Calu3 (cell line): ENCODE data around the gene CBS. TPM values are rescaled to one million over a fixed set of nuclear protein-coding genes. Genes with fewer than 3 reads are reported as not detected.
"Not testable (repeated sequence)": the region's sequence is repeated elsewhere in the genome, so short reads cannot be mapped to it uniquely, and the experiment has no call there.

Experiments
- BruUV-seq: library from RNA; stranded (reverse); fragments of 400-500 nt; replicated peaks from 2 replicates; lab custom pipeline; 2021; lab: Mats Ljungman, UMichigan
- CTCF ChIA-PET: fragments of 300-600 bp; sonication (Branson Sonifier 250); formaldehyde crosslinking; loops from one replicate; lab custom pipeline; 2022; ENCODE audit warnings: antibody characterized with exemption; lab: Charles Lee
- DNase-seq: peaks from one replicate; pipeline ENCODE4 v3.0.0; 2022
- H3K27ac Mint-ChIP-seq: one replicate; pipeline ENCODE4 v1.8.0; 2022; ENCODE audit warnings: mixed read lengths; ENCODE audit not compliant: unreplicated experiment
- H3K27me3 Mint-ChIP-seq: one replicate; pipeline ENCODE4 v1.8.0; 2022; ENCODE audit warnings: mixed read lengths; ENCODE audit not compliant: unreplicated experiment
- H3K36me3 Mint-ChIP-seq: one replicate; pipeline ENCODE4 v1.8.0; 2022; ENCODE audit warnings: mild to moderate bottlenecking, moderate library complexity, mixed read lengths; ENCODE audit not compliant: insufficient read depth, unreplicated experiment
- H3K4me1 Mint-ChIP-seq: one replicate; pipeline ENCODE4 v1.8.0; 2022; ENCODE audit warnings: mild to moderate bottlenecking, low read depth, mixed read lengths; ENCODE audit not compliant: unreplicated experiment
- H3K4me3 Mint-ChIP-seq: one replicate; pipeline ENCODE4 v1.8.0; 2022; ENCODE audit warnings: mild to moderate bottlenecking, low read depth, moderate library complexity, mixed read lengths; ENCODE audit not compliant: unreplicated experiment
- H3K9me3 Mint-ChIP-seq: one replicate; pipeline ENCODE4 v1.8.0; 2022; ENCODE audit warnings: low read depth, mixed read lengths; ENCODE audit not compliant: unreplicated experiment
- CTCF ChIP-seq: fragments of 200-600 bp; IDR thresholded peaks from one replicate; pipeline ENCODE4 v1.8.0; 2022; ENCODE audit warnings: antibody characterized with exemption; ENCODE audit not compliant: unreplicated experiment
- intact Hi-C: fragments of 100-400 bp; cut with micrococcal nuclease; formaldehyde crosslinking; loops from one replicate; pipeline ENCODE4 v1.10.0; 2022; ENCODE audit not compliant: unreplicated experiment
- total RNA-seq: library from RNA; stranded (reverse); gene quantifications from 2 replicates; pipeline ENCODE4 v1.2.3, GENCODE V29; 2022

Gene CBS
- total RNA-seq, 1 experiment from 2014 or later = 124 TPM

GRCh38 chr21:43006874-43007208 lies 68.8 kb downstream of the CBS start:
- DNase-seq = no peak
- intact Hi-C loops = no loop called here
- H3K27me3 Mint-ChIP-seq = no peaks in the 10 kb centered on the region
- no peak overlapping the region for H3K27ac Mint-ChIP-seq
- H3K4me1 Mint-ChIP-seq = no peaks in the 10 kb centered on the region
- no peak for TF ChIP-seq CTCF
- H3K9me3 Mint-ChIP-seq = no peaks in the 10 kb centered on the region
- peaks cover 14% of the 10 kb centered on the region for H3K36me3 Mint-ChIP-seq
- no peak overlapping the region for H3K4me3 Mint-ChIP-seq
- CTCF ChIA-PET = no interaction called here
- no TSS peak for BruUV-seq

GRCh38 chr21:43006051-43006873 lies 69.4 kb downstream of the CBS start:
- H3K27me3 Mint-ChIP-seq, H3K9me3 Mint-ChIP-seq, H3K4me1 Mint-ChIP-seq, DNase-seq, H3K27ac Mint-ChIP-seq, H3K4me3 Mint-ChIP-seq, intact Hi-C loops, CTCF ChIA-PET, BruUV-seq: not testable (repeated sequence)
- peaks cover 14% of the 10 kb centered on the region for H3K36me3 Mint-ChIP-seq

- Mint-ChIP-seq H3K27me3 (no peaks in the 10 kb centered on the region), H3K36me3 (peaks cover 14% of the 10 kb centered on the region), H3K4me3 (no peak overlapping the region), H3K27ac (no peak overlapping the region), H3K4me1 (no peaks in the 10 kb centered on the region), H3K9me3 (peaks cover 2% of the 10 kb centered on the region)
- no TSS peak for BruUV-seq
- DNase-seq = no peak
- intact Hi-C loops = no loop called here
- CTCF ChIA-PET = no interaction called here
- TF ChIP-seq CTCF = no peak
Measured at GRCh38 chr21:43005635-43006034, 70.0 kb downstream of the CBS start.

GRCh38 chr21:43004926-43005325 lies 70.7 kb downstream of the CBS start:
- Mint-ChIP-seq H3K27me3 (no peaks in the 10 kb centered on the region), H3K36me3 (peaks cover 17% of the 10 kb centered on the region), H3K4me1 (no peaks in the 10 kb centered on the region), H3K27ac (no peak overlapping the region), H3K4me3 (no peak overlapping the region), H3K9me3 (peaks cover 7% of the 10 kb centered on the region)
- BruUV-seq = no TSS peak
- no peak for DNase-seq
- CTCF ChIA-PET = no interaction called here
- TF ChIP-seq CTCF = no peak
- intact Hi-C loops = no loop called here

Other genes with a start within 250 kb of the CBS start
- gene WDR4, start 196.3 kb downstream of the CBS start, total RNA-seq = 29.9 and 32.0 TPM in 2 replicates
- gene NDUFV3, start 182.5 kb downstream of the CBS start, total RNA-seq = 29.8 and 31.1 TPM in 2 replicates
- not detected in 2 replicates for gene ERVH48-1, start 150.2 kb downstream of the CBS start, total RNA-seq
- 8.0 and 10.1 TPM in 2 replicates for gene PKNOX1, start 101.3 kb downstream of the CBS start, total RNA-seq
- gene U2AF1, start 31.7 kb upstream of the CBS start, total RNA-seq = 22.9 and 24.1 TPM in 2 replicates
- gene CRYAA, start 93.2 kb upstream of the CBS start, total RNA-seq = not detected in 2 replicates